Neural progenitor cell (in vitro differentiated cells): ENCODE data around the gene AP2M1. TPM values are rescaled to one million over a fixed set of nuclear protein-coding genes. Genes with fewer than 3 reads are reported as not detected.

Experiments used
- DNase-seq: peaks from one replicate; pipeline ENCODE4 v3.0.0-alpha.2; 2016; ENCODE audit warnings: low spot score
- H2AFZ ChIP-seq: fragments of 200-600 bp; sonication (generic); replicated peaks from 2 replicates; pipeline ENCODE4 v1.6.1; 2016; ENCODE audit warnings: antibody characterized with exemption
- H3F3A ChIP-seq: fragments of 200-600 bp; sonication (generic); 2 replicates; pipeline ENCODE4 v1.6.1; 2016; ENCODE audit warnings: antibody characterized with exemption, low read depth
- H3K27ac ChIP-seq: fragments of 200-600 bp; sonication (generic); 2 replicates; pipeline ENCODE4 v1.5.1; 2016; ENCODE audit warnings: mild to moderate bottlenecking
- H3K27me3 ChIP-seq: fragments of 200-600 bp; sonication (generic); 2 replicates; pipeline ENCODE4 v1.6.1; 2016; ENCODE audit warnings: mild to moderate bottlenecking, moderate library complexity
- H3K36me3 ChIP-seq: fragments of 200-600 bp; sonication (generic); 2 replicates; pipeline ENCODE4 v1.5.1; 2016
- H3K4me1 ChIP-seq: fragments of 200-600 bp; sonication (generic); 2 replicates; pipeline ENCODE4 v1.6.1; 2016; ENCODE audit warnings: mixed run types
- H3K4me2 ChIP-seq: fragments of 200-600 bp; sonication (generic); 2 replicates; pipeline ENCODE4 v1.6.1; 2016
- H3K4me3 ChIP-seq: fragments of 200-600 bp; sonication (generic); 2 replicates; pipeline ENCODE4 v1.5.1; 2016
- H3K79me2 ChIP-seq: fragments of 200-600 bp; sonication (generic); 2 replicates; pipeline ENCODE4 v1.6.1; 2016; ENCODE audit warnings: low read depth
- H3K9ac ChIP-seq: fragments of 200-600 bp; sonication (generic); 2 replicates; pipeline ENCODE4 v1.6.1; 2016
- H3K9me3 ChIP-seq: fragments of 200-600 bp; sonication (generic); 2 replicates; pipeline ENCODE4 v1.5.1; 2016; ENCODE audit warnings: low read depth
- H4K20me1 ChIP-seq: fragments of 200-600 bp; sonication (generic); 2 replicates; pipeline ENCODE4 v1.6.1; 2016; ENCODE audit warnings: low read depth
- H3K27ac Mint-ChIP-seq: 3 replicates; pipeline ENCODE4 v1.8.0; 2021; ENCODE audit warnings: mixed read lengths
- H3K27me3 Mint-ChIP-seq: 2 replicates; pipeline ENCODE4 v1.8.0; 2022; ENCODE audit warnings: low read depth, mild to moderate bottlenecking, inconsistent platforms, moderate library complexity, mixed read lengths; ENCODE audit not compliant: insufficient read depth
- H3K36me3 Mint-ChIP-seq: 3 replicates; pipeline ENCODE4 v1.8.0; 2021; ENCODE audit warnings: mixed read lengths
- H3K4me1 Mint-ChIP-seq: 3 replicates; pipeline ENCODE4 v1.8.0; 2021; ENCODE audit warnings: mixed read lengths
- H3K4me3 Mint-ChIP-seq: 3 replicates; pipeline ENCODE4 v1.8.0; 2021; ENCODE audit warnings: mild to moderate bottlenecking, moderate library complexity, mixed read lengths
- H3K9me3 Mint-ChIP-seq: 3 replicates; pipeline ENCODE4 v1.8.0; 2020; ENCODE audit warnings: mixed read lengths
- CTCF ChIP-seq: fragments of 200-600 bp; sonication (generic); IDR thresholded peaks from 2 replicates; pipeline ENCODE4 v1.5.1; 2017; ENCODE audit warnings: antibody characterized with exemption, mild to moderate bottlenecking
- EZH2 ChIP-seq: fragments of 200-600 bp; sonication (generic); IDR thresholded peaks from 2 replicates; pipeline ENCODE4 v1.6.1; 2017; ENCODE audit warnings: antibody characterized with exemption, mild to moderate bottlenecking, moderate library complexity
- EZH2phosphoT487 ChIP-seq: fragments of 200-600 bp; sonication (generic); IDR thresholded peaks from 2 replicates; pipeline ENCODE4 v1.6.1; 2017; ENCODE audit warnings: antibody characterized with exemption
- total RNA-seq: library from RNA; depleted of rRNA; stranded (reverse); fragments of >200 nt; gene quantifications from 2 replicates; pipeline ENCODE4 v1.2.3, GENCODE V29; 2015; ENCODE audit warnings: low replicate concordance

The AP2M1 gene
- 309 and 335 TPM in 2 replicates for total RNA-seq

GRCh38 chr3:184174646-184175492 lies at the start of gene AP2M1:
Gene AP2M1, plus strand, starts transcription at chr3:184174855. Its CDS starts 2,139 bp downstream, at chr3:184176994.
- peaks cover 22% of the 10 kb centered on the region for H3K4me1 ChIP-seq
- no peaks in the 10 kb centered on the region for H3K9me3 ChIP-seq
- H2AFZ ChIP-seq = no peak within 1 kb of the TSS
- Mint-ChIP-seq H3K4me3 (peak within 1 kb of the TSS; percentile 92), H3K9me3 (no peaks in the 10 kb centered on the region), H3K27ac (peak within 1 kb of the TSS; percentile 95), H3K27me3 (peaks cover 6% of the 10 kb centered on the region), H3K4me1 (peaks cover 42% of the 10 kb centered on the region), H3K36me3 (peaks cover 32% of the 10 kb centered on the region)
- peak within 1 kb of the TSS; percentile 97 for H3K4me3 ChIP-seq
- H4K20me1 ChIP-seq = peaks cover 32% of the 10 kb centered on the region
- peaks cover 43% of the 10 kb centered on the region for H3K79me2 ChIP-seq
- peaks cover 34% of the 10 kb centered on the region for H3F3A ChIP-seq
- peak; percentile 99 for DNase-seq
- TF ChIP-seq EZH2 = no peak
- no peak for TF ChIP-seq CTCF
- no peak for TF ChIP-seq EZH2phosphoT487
- H3K36me3 ChIP-seq = no peaks in the 10 kb centered on the region
- H3K4me2 ChIP-seq = peak within 1 kb of the TSS; percentile 98
- no peaks in the 10 kb centered on the region for H3K27me3 ChIP-seq
- peak within 1 kb of the TSS; percentile 81 for H3K27ac ChIP-seq
- H3K9ac ChIP-seq = peak within 1 kb of the TSS; percentile 82

- Histone ChIP-seq H2AFZ (no peak overlapping the region), H3K9ac (no peak overlapping the region), H3K4me1 (no peaks in the 10 kb centered on the region), H3K79me2 (no peaks in the 10 kb centered on the region), H4K20me1 (no peaks in the 10 kb centered on the region), H3F3A (no peaks in the 10 kb centered on the region), H3K27ac (no peak overlapping the region), H3K4me3 (no peak overlapping the region), H3K36me3 (no peaks in the 10 kb centered on the region), H3K9me3 (no peaks in the 10 kb centered on the region), H3K27me3 (no peaks in the 10 kb centered on the region), H3K4me2 (no peak overlapping the region)
- H3K4me3 Mint-ChIP-seq = no peak overlapping the region
- no peaks in the 10 kb centered on the region for H3K9me3 Mint-ChIP-seq
- no peaks in the 10 kb centered on the region for H3K36me3 Mint-ChIP-seq
- peaks cover 3% of the 10 kb centered on the region for H3K27me3 Mint-ChIP-seq
- no peak overlapping the region for H3K27ac Mint-ChIP-seq
- no peak for DNase-seq
- peaks cover 2% of the 10 kb centered on the region for H3K4me1 Mint-ChIP-seq
- TF ChIP-seq EZH2 = no peak
- no peak for TF ChIP-seq EZH2phosphoT487
These were observed 48.6 kb upstream of the AP2M1 start for GRCh38 chr3:184126006-184126405.

GRCh38 chr3:184129012-184129411 lies 45.6 kb upstream of the AP2M1 start:
- Histone ChIP-seq H3K79me2 (no peaks in the 10 kb centered on the region), H3K4me3 (no peak overlapping the region), H3K9me3 (no peaks in the 10 kb centered on the region), H3K27ac (no peak overlapping the region), H3K27me3 (peaks cover 10% of the 10 kb centered on the region), H3F3A (peaks cover 3% of the 10 kb centered on the region), H3K9ac (no peak overlapping the region), H2AFZ (peak overlapping the region; percentile 92), H4K20me1 (no peaks in the 10 kb centered on the region), H3K36me3 (no peaks in the 10 kb centered on the region), H3K4me2 (no peak overlapping the region), H3K4me1 (no peaks in the 10 kb centered on the region)
- Mint-ChIP-seq H3K27ac (no peak overlapping the region), H3K4me1 (peaks cover 9% of the 10 kb centered on the region), H3K27me3 (peaks cover 2% of the 10 kb centered on the region), H3K36me3 (no peaks in the 10 kb centered on the region), H3K4me3 (no peak overlapping the region), H3K9me3 (no peaks in the 10 kb centered on the region)
- TF ChIP-seq EZH2 = no peak
- peak; percentile 60 for TF ChIP-seq CTCF
- TF ChIP-seq EZH2phosphoT487 = no peak
- DNase-seq = peak; percentile 72

- DNase-seq = no peak
- H3K9ac ChIP-seq = no peak overlapping the region
- H3K4me3 Mint-ChIP-seq = no peak overlapping the region
- no peak overlapping the region for H3K27ac ChIP-seq
- peaks cover 6% of the 10 kb centered on the region for H3K4me1 ChIP-seq
- H3K27me3 Mint-ChIP-seq = peaks cover 2% of the 10 kb centered on the region
- H3K36me3 ChIP-seq = no peaks in the 10 kb centered on the region
- no peaks in the 10 kb centered on the region for H4K20me1 ChIP-seq
- no peak overlapping the region for H3K4me2 ChIP-seq
- peaks cover 20% of the 10 kb centered on the region for H3F3A ChIP-seq
- H3K36me3 Mint-ChIP-seq = peaks cover under 1% of the 10 kb centered on the region
- no peaks in the 10 kb centered on the region for H3K9me3 ChIP-seq
- no peak overlapping the region for H3K4me3 ChIP-seq
- no peak overlapping the region for H2AFZ ChIP-seq
- no peak overlapping the region for H3K27ac Mint-ChIP-seq
- peaks cover 24% of the 10 kb centered on the region for H3K4me1 Mint-ChIP-seq
- no peaks in the 10 kb centered on the region for H3K9me3 Mint-ChIP-seq
- peaks cover 25% of the 10 kb centered on the region for H3K79me2 ChIP-seq
- peaks cover 10% of the 10 kb centered on the region for H3K27me3 ChIP-seq
- TF ChIP-seq EZH2phosphoT487 (no peak), EZH2 (no peak), CTCF (no peak)
These were observed 41.7 kb upstream of the AP2M1 start for GRCh38 chr3:184132945-184133344.
